Kidney epithelial cell (primary cell): ENCODE results near the gene NRG3. TPM values are rescaled to one million over a fixed set of nuclear protein-coding genes. Genes with fewer than 3 reads are reported as not detected.

Experiments
- DNase-seq: peaks from one replicate; pipeline ENCODE4 v3.0.0-alpha.2; 2010; ENCODE audit warnings: low read depth
- H3K27me3 ChIP-seq: 2 replicates; pipeline ENCODE4 v1.6.0; 2011; ENCODE audit warnings: low read length; ENCODE audit not compliant: control insufficient read depth, insufficient read depth
- H3K36me3 ChIP-seq: 2 replicates; pipeline ENCODE4 v1.5.1; 2011; ENCODE audit warnings: low read length; ENCODE audit not compliant: control insufficient read depth, insufficient read depth
- H3K4me3 ChIP-seq: 2 replicates; pipeline ENCODE4 v1.5.1; 2011; ENCODE audit warnings: low read depth, mild to moderate bottlenecking, control low read depth, low read length
- CTCF ChIP-seq: IDR thresholded peaks from 2 replicates; pipeline ENCODE4 v1.5.1; 2011; ENCODE audit warnings: mild to moderate bottlenecking, moderate library complexity, low read length, control low read depth, inconsistent platforms; ENCODE audit not compliant: insufficient read depth, poor library complexity, severe bottlenecking
- total RNA-seq: library from RNA; depleted of rRNA; stranded (reverse); fragments of >200 nt; gene quantifications from 2 replicates; pipeline ENCODE4 v1.2.3, GENCODE V29; 2015

The NRG3 gene
- total RNA-seq, 1 donor from 2014 or later = 10.2 TPM

GRCh38 chr10:82072124-82072523 lies 197.1 kb downstream of the NRG3 start:
- Histone ChIP-seq H3K36me3 (no peaks in the 10 kb centered on the region), H3K4me3 (no peak overlapping the region), H3K27me3 (no peaks in the 10 kb centered on the region)
- DNase-seq = no peak
- TF ChIP-seq CTCF = no peak

- DNase-seq = no peak
- TF ChIP-seq CTCF = no peak
- Histone ChIP-seq H3K36me3 (no peaks in the 10 kb centered on the region), H3K4me3 (no peak overlapping the region), H3K27me3 (no peaks in the 10 kb centered on the region)
These were observed 200.6 kb downstream of the NRG3 start for GRCh38 chr10:82075605-82076004.

GRCh38 chr10:82084496-82084895 lies 209.5 kb downstream of the NRG3 start:
- Histone ChIP-seq H3K36me3 (no peaks in the 10 kb centered on the region), H3K27me3 (no peaks in the 10 kb centered on the region), H3K4me3 (no peak overlapping the region)
- TF ChIP-seq CTCF = no peak
- no peak for DNase-seq

GRCh38 chr10:82084904-82085303 lies 209.9 kb downstream of the NRG3 start:
- Histone ChIP-seq H3K27me3 (no peaks in the 10 kb centered on the region), H3K36me3 (no peaks in the 10 kb centered on the region), H3K4me3 (no peak overlapping the region)
- no peak for TF ChIP-seq CTCF
- no peak for DNase-seq

GRCh38 chr10:82089327-82089726 lies 214.3 kb downstream of the NRG3 start:
- Histone ChIP-seq H3K4me3 (no peak overlapping the region), H3K27me3 (no peaks in the 10 kb centered on the region), H3K36me3 (no peaks in the 10 kb centered on the region)
- TF ChIP-seq CTCF = no peak
- DNase-seq = no peak

- DNase-seq = no peak
- TF ChIP-seq CTCF = no peak
- Histone ChIP-seq H3K27me3 (no peaks in the 10 kb centered on the region), H3K4me3 (no peak overlapping the region), H3K36me3 (no peaks in the 10 kb centered on the region)
These were observed 216.4 kb downstream of the NRG3 start for GRCh38 chr10:82091413-82091812.
